Ammon's horn (tissue), 1 donor: Measurements from ENCODE around the gene PAPOLA.

Experiments
- DNase-seq: peaks from one replicate; pipeline ENCODE4 v3.0.0-alpha.2; 2016; ENCODE audit warnings: low spot score

PAPOLA gene

DNA sequence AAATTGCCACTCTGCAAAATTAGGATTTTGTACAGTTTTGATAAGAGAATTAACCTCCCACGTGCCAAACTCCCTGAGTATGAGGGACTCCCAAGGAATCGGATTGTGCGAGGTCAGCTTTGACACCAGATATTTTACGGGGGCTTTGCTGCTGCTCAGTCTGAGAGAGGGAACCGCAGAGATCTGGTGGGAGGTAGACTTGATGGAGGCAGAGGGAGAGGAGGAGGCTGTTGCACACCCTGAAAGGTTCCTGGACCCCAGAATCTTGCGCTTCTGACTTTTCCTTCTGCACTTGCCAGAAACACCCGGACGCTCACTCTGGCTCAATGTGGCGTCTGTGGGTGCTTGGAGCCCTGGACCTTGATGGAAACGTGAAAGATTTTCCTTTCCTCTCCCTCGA, 83.9 kb downstream of the PAPOLA start:
- DNase-seq = no peak

DNA sequence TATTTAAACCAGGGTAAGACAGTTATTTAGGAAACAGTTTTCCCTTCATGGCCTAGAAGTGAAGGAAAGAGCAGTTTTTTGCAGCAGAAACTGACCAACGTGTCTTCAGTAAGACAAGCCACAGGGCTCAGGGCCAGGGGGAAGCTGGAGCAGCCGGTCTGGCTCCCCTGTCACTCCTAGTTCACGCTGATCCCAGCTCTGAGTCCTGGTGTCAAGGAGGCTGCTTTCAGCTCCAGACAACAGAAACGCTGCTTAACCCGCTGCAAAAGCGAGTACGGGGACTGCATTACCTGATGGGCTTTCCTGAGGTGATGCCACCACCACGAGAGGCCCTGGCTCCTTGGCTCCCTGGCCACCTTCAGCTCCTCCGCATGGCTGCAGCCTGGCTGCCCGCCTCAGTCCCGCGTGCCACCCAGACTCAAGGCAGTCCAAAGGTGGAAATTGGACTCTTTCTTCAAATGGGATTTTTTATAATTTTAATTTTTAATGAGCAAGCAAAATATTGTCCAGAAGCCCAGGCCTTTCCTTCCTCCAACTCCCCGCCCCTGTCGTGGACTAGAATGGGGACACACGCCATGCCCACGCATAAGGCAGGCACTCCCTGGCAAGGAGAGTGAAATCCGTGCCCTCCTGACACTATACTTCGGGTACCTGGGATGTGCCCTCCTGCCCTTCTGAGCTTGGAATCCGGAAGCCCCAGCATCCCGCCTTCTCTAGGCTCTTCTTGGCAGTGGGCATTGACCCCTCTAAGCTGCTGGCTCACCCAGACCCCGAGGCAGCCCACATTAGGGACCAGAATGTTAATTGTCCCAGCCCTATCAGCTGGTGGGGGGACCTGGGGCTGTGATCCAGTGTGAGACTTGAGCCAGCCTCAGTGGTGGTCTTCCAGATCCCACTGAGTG, 85.0 kb downstream of the PAPOLA start:
- no peak for DNase-seq

DNA sequence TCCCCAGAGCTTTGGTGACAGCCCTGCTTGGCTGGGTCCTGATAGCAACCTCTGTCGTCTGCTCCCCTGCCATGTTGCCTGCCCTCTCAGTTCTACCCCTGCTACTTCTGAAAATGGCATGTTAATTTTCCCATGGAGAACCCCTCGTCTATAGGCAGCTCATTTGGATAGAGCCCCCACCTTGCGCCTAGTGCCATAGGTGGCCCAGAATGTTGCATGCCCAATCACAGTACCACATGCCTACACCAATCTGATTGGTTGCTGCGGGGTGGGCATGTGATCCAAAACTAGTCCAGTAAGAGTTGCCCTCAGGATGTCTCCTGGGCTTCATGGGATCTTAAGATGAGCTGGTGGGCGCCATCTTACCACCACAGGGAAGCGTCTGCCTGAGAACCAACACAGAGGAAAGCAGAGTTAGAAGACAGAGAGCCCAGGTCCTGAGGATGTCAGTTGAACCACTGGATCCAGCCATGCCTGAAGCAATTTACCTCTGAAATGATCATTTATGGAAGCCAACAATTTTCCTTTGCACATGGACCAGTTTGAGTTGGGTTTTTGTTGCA, 85.7 kb downstream of the PAPOLA start:
- DNase-seq = no peak

DNA sequence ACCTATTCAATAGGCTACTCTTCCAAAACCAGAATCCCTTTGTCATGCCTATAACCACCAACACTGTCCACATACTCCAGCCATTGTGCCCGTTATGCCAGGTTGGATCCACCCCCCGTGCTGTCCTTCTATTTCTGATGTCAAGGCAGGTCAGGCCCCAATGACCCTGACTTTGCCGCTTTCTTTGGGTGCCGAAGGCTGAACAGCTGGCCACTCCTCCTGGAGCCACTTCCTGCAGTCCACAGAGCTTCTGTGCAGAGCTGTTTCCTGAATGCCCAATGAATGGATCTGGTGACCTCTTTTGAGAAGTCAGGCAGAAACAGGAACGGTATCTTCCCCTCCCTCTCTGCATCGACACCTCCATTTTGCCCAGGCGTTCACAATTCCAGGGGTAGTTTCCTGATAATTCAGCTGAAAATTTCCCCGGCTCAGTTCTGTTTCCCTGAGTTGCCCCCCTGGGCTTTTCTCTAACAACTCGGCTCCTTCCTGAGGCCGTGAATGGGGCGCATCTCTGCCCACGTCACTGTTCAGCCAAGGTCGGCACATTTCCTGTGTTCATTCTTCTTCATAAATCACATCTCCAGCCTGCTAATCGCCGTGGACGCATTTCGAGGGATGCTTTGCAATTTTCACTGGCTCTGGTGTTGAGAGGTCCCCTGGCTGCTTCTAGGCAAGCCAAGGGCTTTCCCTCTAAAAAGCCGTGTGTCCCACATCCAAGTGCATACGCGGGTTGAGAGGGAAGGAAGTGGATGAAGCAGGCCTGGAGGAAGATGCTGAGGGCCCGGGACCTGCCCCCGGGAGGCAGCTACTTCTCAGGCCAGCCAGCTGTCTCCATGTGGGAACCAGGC, 86.5 kb downstream of the PAPOLA start:
- no peak for DNase-seq

DNA sequence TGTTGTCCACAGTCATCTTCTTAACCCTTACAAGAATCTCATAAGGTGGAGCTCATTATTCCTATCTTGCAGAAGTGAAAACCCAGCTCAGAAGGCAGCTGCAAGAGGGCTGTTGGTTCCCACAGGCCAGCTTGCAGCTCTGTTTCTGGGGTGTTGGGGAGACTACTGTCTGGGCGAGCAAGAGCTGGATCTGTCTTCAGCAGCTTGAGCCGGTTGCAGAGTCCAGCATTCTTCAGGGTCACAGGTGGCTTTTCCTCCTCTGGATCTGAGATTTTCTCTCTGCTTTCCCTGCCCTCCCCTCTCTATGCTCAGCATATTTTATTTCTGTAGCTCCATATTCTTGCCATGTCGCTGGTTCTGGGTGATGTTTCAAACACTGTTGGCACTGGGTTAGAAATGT, 87.4 kb downstream of the PAPOLA start:
- no peak for DNase-seq

DNA sequence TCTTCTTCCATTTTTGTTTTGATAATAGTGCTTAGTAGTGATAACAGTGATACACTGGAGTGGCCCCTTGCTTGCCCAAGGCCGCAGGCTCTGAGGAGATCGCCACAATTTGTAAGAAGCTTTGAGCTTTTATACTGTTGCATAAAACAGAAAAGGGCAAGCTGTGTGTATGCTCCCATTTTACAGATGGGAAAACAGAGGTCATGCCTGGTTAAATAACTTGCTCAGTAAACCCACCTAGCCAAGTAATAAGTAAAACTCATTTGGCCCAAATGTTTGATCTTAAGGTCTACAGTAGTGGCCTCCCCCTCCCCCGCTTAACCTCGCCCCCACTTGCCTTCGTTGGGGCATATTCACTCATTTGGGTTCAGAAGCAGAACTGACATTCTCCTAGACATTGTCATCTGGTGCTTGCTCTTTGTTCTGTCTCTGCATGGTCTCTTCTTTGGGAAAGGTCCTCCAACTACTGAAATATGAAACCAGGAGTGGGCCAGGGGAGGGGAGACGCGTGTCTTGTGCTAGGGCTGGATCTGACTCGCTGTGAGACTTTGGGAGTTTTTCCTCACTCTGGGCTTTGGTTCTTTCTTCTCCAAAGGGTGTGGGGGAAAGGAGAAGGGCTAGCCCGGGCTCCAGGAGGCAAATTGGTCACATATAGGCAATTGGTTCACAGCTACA, 88.1 kb downstream of the PAPOLA start:
- no peak for DNase-seq

DNA sequence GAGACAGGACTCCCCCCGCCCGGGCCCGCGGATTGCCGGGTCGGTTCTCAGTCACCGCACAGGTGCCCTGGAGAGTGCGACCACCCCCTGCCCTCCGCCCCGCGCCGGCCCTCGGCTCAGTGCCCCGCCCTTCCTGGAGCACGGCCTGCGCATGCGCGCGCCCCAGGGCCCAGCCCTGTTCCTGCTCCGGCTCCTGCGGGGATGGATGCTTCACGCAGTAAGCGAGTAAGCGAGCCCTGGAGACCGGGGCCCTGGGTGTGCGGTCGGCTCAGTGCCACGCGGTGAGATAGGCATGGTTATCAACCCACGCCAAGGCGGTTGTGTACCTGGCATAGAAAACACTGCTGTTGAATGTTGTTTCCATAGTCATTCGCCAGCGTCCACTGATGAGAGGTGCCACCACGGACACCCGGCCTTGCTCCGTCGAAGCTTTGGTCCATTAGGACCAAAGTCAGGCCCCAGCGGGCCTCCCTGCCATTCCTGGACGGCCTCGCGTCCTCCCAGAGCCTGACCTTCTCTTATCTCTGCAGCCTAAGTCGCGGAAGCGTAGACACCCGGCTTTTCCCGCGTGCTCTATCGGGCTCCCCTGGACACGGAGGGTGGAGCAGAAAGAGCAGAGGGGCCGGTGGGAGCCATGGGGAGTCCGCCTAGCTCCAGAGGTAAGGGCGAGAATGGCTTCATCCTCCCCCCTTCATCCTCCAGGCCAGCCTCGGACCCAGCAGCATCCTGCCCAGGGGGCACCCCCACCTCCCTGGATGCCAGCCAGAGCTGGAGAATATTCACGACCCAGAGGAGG, 90.6 kb downstream of the PAPOLA start:
- DNase-seq = peak; percentile 22

DNA sequence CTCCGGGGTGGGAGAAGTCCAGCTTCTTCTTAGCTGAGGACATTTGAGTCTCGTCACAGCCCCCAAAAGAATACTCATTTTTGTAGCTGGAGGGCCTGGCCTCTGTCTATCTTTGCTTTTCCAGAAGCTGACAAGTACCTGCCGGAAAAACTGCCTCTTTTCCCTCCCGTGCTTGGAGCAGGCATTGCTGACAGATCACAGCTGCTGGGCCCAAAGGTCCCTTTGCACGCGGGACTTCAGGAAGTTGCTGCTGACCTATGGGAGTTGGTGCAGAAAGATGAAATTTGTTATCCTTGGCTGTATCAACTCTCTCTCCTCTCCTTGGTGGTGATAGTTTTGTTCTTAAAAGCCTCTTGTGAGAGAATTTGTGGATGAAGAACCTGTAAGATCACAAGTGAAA, 92.8 kb downstream of the PAPOLA start:
- DNase-seq = no peak

DNA sequence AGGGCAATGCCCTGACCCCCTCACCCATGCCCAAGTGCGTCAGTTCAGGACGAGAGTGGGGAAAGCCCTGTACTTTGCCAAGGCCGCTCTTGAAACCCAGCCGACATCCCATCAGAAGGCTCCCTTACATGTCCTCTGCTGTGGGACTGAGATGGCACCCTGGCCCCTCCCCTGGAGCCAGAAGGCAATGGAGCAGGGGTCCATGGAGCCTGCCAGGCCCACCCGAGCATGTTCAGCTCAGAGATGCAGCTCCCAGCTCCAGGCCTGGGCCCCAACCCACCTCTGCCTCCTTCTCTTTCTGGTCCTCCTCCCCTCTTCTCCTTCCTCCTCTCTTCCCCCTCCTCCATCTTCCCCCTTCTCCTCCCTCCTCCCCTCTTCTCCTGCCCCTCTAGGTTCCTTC, 95.5 kb downstream of the PAPOLA start:
- DNase-seq = no peak

DNA sequence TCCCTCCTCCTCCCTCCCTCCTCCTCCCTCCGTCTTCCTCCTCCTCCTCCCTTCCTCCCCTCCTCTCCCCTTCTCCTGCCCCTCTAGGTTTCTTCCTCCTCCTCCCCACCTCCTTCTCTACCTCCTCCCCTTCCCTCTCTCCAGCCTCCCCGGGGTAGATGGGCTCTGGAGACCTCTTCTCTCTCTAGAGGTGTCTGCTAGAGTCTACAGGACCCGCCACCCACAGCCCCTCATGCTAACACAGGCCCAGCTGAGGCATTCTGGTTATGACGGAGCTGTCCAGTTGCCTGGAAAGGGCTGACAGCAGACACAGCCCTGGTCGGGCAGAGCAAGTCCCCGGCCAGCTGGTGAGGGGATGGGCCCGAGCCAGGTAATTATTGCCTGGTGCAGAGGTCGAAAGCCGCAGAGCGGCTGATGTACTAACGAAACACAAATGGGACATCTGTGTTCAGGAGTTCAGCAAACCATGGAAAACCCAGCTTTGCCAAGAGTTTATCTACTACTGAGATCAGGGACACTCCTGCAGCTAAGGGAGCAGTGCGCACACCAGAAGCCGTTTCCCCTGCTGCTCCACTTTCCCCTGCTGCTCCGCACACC, 96.2 kb downstream of the PAPOLA start:
- DNase-seq = no peak

DNA sequence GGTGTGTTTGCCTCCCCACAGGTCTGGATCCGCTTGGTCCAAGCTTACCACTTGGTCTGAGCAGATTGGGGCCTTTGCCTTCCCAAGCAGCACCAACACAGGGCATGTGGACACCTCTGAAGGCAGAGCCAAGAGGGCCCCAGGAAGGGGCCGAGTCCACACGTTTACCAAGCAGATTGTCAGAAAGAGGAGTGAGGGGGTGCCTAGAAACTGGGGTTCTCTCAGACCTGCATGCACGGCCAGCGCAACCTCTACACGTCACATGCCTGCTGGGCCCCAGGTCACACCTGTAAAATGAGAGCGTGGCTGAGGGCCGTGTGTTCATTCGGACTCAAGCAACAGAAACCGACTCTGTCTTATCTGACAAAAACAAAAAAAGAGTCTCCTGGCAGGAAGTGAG, 96.9 kb downstream of the PAPOLA start:
- no peak for DNase-seq

DNA sequence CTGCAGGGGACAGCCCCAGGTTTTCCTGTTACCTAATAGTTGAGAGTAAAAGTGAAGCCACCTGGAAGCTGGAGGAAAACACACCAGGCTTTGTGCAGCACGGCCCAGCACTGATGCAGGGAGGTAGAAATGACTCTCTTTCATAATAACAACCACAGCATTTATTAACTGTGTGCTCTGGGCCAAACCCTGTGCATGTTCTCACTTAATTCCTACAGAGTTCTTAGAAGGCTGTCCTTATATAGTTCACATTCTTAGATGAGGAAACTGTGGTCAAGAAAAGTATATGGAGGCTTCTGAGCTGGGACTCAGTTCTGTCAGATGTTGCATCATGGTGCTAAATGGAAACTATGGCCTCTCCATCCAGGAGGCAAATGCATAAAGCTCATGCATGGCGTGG, 100.0 kb downstream of the PAPOLA start:
- no peak for DNase-seq

DNA sequence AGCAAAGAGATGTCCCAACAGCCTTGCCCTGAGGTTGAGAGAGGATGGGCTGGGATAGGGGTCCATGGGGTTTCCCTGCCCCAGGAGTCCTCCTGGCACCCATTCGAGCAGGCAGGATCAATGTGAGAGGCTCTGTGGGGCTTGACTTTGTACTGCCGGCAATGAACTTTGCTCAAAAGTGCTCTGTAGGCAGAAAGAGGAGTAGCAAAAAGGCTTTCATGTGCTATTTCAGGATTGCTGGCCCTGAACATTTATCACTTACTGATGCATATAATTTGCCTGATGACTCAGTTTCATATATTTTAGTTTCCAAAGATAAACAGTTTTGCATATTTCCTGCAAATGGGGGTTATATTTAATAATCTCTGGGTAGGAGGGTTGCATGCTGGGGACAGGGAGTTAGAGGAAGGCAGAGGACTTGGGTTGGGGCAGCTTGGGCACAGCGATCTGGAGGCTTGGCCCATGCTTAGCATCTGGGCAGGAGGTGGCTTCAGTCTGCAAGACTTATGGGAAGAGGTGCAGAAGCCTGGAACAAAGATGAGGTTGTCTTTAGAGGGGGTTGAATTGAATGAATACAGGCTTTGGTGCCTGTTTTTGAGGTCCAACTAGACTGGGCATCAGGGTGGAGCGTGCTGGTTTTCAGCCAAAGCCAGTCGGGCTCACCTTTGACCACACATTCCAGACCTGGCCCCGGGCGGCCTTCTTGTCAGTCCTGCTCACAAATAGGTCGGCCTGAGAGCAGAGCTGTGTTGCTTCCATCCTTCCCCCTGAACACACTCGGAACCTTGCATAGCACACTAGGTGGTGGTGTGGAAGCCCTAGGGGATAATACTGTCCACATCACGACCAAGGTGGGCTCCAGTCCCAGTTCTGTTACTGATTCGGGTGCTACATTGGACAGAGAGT, 101.4 kb downstream of the PAPOLA start:
- DNase-seq = no peak

DNA sequence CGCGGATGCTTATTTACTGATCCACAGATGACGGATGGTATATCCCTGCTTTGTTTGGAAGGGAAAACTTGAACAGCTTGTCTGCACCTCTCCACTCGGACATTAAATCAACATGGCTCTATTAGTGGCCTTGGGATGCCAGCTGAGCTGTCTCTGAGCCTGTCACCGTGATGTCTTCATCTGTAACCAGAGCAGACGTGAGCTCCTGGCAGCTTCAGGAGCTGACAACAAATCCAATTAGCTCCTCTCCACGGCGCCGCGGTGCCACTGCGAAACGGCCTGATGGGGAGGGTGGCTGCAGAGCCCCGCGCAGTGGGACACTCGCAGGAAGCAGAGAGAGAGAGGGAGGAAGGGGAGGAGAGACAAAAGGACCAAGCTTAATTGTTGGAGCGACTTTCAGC, 112.3 kb downstream of the PAPOLA start:
- DNase-seq = peak; percentile 10

DNA sequence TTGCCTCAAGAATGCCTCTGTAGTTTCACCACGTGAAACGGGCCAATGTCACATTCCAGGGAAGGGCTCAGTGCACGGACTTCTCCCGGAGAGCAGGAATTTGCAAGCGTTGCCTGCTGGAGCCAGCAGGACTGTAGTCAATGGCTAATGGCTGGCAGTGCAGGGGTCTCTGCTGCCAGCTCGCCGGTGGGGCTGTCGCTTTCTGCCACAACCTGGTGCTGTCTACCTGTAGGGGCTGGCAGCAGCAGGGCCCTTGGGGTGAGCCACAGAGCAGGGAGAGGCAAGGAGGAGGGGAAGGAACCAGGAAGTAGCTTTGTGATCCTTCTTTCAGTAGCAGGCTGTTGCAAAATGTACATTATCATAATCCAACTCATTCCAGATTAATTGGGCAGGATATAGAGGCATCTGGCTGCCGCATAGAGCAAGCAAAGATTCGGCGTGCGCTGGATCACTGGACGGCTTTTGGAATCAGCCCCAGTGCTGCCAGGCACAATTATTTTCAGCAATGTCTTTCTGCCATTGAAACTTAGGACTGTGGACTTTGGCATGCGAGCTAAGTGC, 114.1 kb downstream of the PAPOLA start:
- DNase-seq = no peak
